ENCODE measurements around the gene MRM2. TPM values are rescaled to one million over a fixed set of nuclear protein-coding genes. Genes with fewer than 3 reads are reported as not detected.
A peak's percentile ranks its signal among the peaks of the same experiment; 100 is the strongest.

The MRM2 gene
- total RNA-seq, 2 donors from 2014 or later: 4.1 to 4.2 TPM

DNA sequence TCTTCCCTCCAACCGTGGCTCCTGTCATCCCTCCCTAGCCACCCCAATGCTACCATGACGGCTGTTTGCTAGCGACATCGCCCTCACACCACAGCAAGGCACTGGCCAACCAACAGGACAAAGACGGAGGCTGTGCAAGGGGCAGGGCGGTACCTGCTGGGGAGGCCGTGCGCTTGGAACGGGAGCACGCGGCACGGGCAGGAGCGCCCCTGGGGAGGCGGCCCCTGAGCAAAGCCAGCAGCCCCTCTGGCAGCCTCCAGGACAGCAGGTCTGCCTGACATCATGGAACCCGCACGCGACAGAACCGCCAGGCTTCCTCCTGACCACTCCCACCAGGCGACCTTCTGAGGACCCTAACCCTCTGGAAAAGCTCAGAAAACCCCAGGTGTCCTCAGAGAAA lies 22.0 kb downstream of the MRM2 start:
- Mint-ChIP-seq H3K27me3 (no peaks in the 10 kb centered on the region), H3K27ac (no peak overlapping the region), H3K4me3 (no peak overlapping the region), H3K4me1 (peaks cover 15% of the 10 kb centered on the region), H3K36me3 (ENCODE audit: low read depth) (peaks cover 15% of the 10 kb centered on the region)
- DNase-seq (no peak), ATAC-seq (no peak)
- H3K9me3 ChIP-seq (ENCODE audit: control insufficient read depth, low read length, poor library complexity, severe bottlenecking): no peaks in the 10 kb centered on the region

GRCh38 chr7:2219606-2220005 lies 22.4 kb downstream of the MRM2 start:
- no peak for DNase-seq
- Mint-ChIP-seq H3K27me3 (no peaks in the 10 kb centered on the region), H3K4me3 (no peak overlapping the region), H3K36me3 (ENCODE audit: low read depth) (peaks cover 15% of the 10 kb centered on the region), H3K27ac (no peak overlapping the region), H3K4me1 (peaks cover 17% of the 10 kb centered on the region)
- H3K9me3 ChIP-seq (ENCODE audit: control insufficient read depth, low read length, poor library complexity, severe bottlenecking): no peaks in the 10 kb centered on the region
- no peak for ATAC-seq

GRCh38 chr7:2219136-2219535 lies 22.9 kb downstream of the MRM2 start:
- Mint-ChIP-seq H3K27ac (no peak overlapping the region), H3K36me3 (ENCODE audit: low read depth) (peaks cover 15% of the 10 kb centered on the region), H3K27me3 (no peaks in the 10 kb centered on the region), H3K4me3 (no peak overlapping the region), H3K4me1 (peaks cover 16% of the 10 kb centered on the region)
- ATAC-seq (no peak), DNase-seq (no peak)
- no peaks in the 10 kb centered on the region for H3K9me3 ChIP-seq (ENCODE audit: control insufficient read depth, low read length, poor library complexity, severe bottlenecking)

DNA sequence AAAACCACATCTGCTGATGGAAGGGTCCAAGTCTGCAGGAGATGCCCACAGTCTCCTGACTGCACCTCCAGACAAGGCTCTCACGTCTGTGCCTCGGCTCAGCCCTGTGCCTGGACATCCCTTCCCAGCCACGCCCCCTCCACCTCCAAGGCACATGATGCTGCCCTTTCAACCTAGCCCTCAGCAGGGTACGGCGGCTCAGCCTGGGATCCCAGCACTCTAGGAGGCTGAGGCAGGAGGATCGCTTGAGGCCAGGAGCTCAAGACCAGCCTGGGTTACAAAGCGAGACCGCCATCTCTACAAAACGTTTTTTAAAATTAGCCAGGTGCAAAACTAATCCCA lies 23.6 kb downstream of the MRM2 start:
- DNase-seq: no peak
- Mint-ChIP-seq H3K27me3 (no peaks in the 10 kb centered on the region), H3K4me1 (peaks cover 19% of the 10 kb centered on the region), H3K36me3 (ENCODE audit: low read depth) (peaks cover 18% of the 10 kb centered on the region), H3K27ac (no peak overlapping the region), H3K4me3 (no peak overlapping the region)
- no peaks in the 10 kb centered on the region for H3K9me3 ChIP-seq (ENCODE audit: control insufficient read depth, low read length, poor library complexity, severe bottlenecking)
- no peak for ATAC-seq

- peaks cover 19% of the 10 kb centered on the region for H3K4me1 Mint-ChIP-seq
- no peak for ATAC-seq
- H3K27me3 Mint-ChIP-seq: no peaks in the 10 kb centered on the region
- H3K4me3 Mint-ChIP-seq: no peak overlapping the region
- H3K27ac Mint-ChIP-seq: no peak overlapping the region
- H3K9me3 ChIP-seq (ENCODE audit: control insufficient read depth, low read length, poor library complexity, severe bottlenecking): no peaks in the 10 kb centered on the region
- H3K36me3 Mint-ChIP-seq (ENCODE audit: low read depth): peaks cover 18% of the 10 kb centered on the region
- no peak for DNase-seq
Measured at GRCh38 chr7:2217716-2218443, 24.1 kb downstream of the MRM2 start.

DNA sequence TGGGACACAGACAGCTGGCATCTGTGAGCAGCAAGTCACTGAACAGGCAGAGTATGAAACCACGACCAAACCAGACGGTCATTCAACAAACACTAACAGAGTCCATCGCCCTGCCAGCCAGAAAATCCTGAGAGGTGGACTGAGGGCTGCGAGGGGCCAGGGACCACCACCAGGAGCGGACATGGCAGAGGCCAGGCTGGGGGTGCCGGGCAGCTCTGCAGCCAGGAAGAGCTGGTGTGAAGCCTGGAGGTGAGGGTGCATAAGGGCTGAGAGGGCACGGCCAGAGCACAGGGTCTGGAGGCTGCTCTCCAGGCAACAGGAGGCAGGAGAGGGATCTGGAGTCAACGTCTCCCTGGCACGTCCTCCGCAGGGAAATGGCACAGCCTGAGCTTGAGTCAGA lies 24.8 kb downstream of the MRM2 start:
- H3K4me3 Mint-ChIP-seq: no peak overlapping the region
- DNase-seq (no peak), ATAC-seq (no peak)
- H3K27me3 Mint-ChIP-seq: no peaks in the 10 kb centered on the region
- H3K9me3 ChIP-seq (ENCODE audit: control insufficient read depth, low read length, poor library complexity, severe bottlenecking): no peaks in the 10 kb centered on the region
- H3K36me3 Mint-ChIP-seq (ENCODE audit: low read depth): peaks cover 21% of the 10 kb centered on the region
- H3K4me1 Mint-ChIP-seq: peaks cover 21% of the 10 kb centered on the region
- H3K27ac Mint-ChIP-seq: no peak overlapping the region

DNA sequence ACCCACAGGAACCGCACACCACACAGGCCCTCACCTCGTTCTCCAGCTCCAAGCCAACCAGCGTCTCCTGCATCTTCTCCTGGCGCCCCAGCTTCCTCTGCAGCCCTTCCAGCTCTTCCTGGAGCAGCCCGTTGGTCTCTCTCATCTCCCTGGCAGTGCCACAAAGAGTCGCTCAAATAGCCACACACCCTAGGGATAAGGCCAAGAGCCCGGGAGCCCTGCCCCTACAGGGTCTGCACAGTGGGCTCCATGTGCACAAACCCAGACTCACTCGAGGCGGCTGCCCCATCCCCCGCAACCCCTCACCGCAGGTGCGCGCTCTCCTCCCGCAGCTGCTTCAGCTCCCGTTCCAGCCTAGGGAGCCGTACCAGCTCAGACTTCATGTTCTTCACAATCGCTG lies 26.2 kb downstream of the MRM2 start:
- H3K27ac Mint-ChIP-seq: peak overlapping the region; percentile 53
- H3K9me3 ChIP-seq (ENCODE audit: control insufficient read depth, low read length, poor library complexity, severe bottlenecking): no peaks in the 10 kb centered on the region
- H3K36me3 Mint-ChIP-seq (ENCODE audit: low read depth): peaks cover 21% of the 10 kb centered on the region
- DNase-seq (no peak), ATAC-seq (no peak)
- H3K4me1 Mint-ChIP-seq: peaks cover 21% of the 10 kb centered on the region
- H3K27me3 Mint-ChIP-seq: no peaks in the 10 kb centered on the region
- H3K4me3 Mint-ChIP-seq: no peak overlapping the region

GRCh38 chr7:2214636-2215035 lies 27.4 kb downstream of the MRM2 start:
- H3K9me3 ChIP-seq (ENCODE audit: control insufficient read depth, low read length, poor library complexity, severe bottlenecking): no peaks in the 10 kb centered on the region
- ATAC-seq: peak; percentile 68
- no peaks in the 10 kb centered on the region for H3K27me3 Mint-ChIP-seq
- no peak overlapping the region for H3K27ac Mint-ChIP-seq
- no peak for DNase-seq
- H3K36me3 Mint-ChIP-seq (ENCODE audit: low read depth): peaks cover 21% of the 10 kb centered on the region
- H3K4me1 Mint-ChIP-seq: peaks cover 23% of the 10 kb centered on the region
- H3K4me3 Mint-ChIP-seq: no peak overlapping the region

GRCh38 chr7:2213551-2214215 lies 28.3 kb downstream of the MRM2 start:
- Mint-ChIP-seq H3K27ac (peak overlapping the region; percentile 79), H3K4me3 (no peak overlapping the region), H3K4me1 (peaks cover 23% of the 10 kb centered on the region), H3K36me3 (ENCODE audit: low read depth) (peaks cover 24% of the 10 kb centered on the region), H3K27me3 (no peaks in the 10 kb centered on the region)
- H3K9me3 ChIP-seq (ENCODE audit: control insufficient read depth, low read length, poor library complexity, severe bottlenecking): no peaks in the 10 kb centered on the region
- ATAC-seq (no peak), DNase-seq (no peak)

DNA sequence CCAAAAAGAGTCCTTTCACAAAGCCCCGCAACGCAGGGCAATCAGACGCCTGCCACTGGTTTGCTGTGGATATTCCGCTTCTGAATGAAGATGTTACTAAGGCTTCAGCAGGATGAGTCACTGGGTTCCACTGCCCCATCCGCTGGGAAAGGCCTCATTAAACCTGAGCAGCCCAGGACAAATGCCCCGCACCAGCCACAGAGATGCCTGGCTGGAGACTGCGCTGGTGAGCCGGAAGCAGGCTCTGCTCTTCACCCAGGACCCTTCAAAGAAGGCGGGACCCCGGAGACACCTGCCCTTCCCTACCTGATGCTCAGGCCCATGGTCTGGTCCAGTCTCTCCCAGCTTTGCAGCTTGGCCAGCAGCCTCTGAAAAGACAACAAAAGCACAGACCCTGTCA lies 29.1 kb downstream of the MRM2 start:
- Mint-ChIP-seq H3K27me3 (no peaks in the 10 kb centered on the region), H3K4me1 (peaks cover 23% of the 10 kb centered on the region), H3K36me3 (ENCODE audit: low read depth) (peaks cover 26% of the 10 kb centered on the region), H3K4me3 (no peak overlapping the region), H3K27ac (no peak overlapping the region)
- ATAC-seq (no peak), DNase-seq (no peak)
- H3K9me3 ChIP-seq (ENCODE audit: control insufficient read depth, low read length, poor library complexity, severe bottlenecking): no peaks in the 10 kb centered on the region

GRCh38 chr7:2211926-2212325 lies 30.1 kb downstream of the MRM2 start:
- no peak overlapping the region for H3K27ac Mint-ChIP-seq
- peaks cover 22% of the 10 kb centered on the region for H3K4me1 Mint-ChIP-seq
- no peaks in the 10 kb centered on the region for H3K27me3 Mint-ChIP-seq
- no peaks in the 10 kb centered on the region for H3K9me3 ChIP-seq (ENCODE audit: control insufficient read depth, low read length, poor library complexity, severe bottlenecking)
- DNase-seq (no peak), ATAC-seq (no peak)
- no peak overlapping the region for H3K4me3 Mint-ChIP-seq
- peaks cover 22% of the 10 kb centered on the region for H3K36me3 Mint-ChIP-seq (ENCODE audit: low read depth)

DNA sequence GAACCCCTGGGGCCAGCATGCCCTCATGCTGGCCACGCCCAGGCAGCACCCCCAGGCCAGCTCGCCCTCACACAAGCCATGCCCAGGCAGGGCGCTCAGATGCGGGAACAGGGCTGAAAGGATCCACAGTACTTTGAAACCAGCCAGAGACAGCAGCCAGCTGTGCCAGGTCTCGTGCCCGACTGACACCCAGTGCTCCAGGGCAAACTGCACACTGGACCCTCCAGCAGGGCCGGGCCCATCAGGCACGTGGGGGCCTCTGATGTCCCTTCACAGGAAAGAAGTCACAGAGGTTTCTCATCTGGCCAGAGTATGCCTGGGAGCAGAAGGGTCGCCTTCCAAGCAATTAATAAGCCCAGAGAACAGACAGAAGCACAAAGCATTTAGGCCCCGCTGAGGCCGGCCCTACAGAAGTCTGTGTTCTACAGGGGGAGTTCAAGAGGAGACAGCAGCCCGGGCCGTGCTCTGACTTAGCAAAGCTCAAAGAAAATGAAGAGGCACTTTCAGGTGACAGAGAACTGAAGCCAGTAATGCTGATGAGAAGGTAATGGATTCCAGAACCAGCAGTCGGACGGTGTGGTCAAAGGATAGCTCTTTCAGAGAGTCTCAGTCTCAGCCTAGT lies 30.6 kb downstream of the MRM2 start:
- ATAC-seq: no peak
- H3K4me3 Mint-ChIP-seq: no peak overlapping the region
- H3K9me3 ChIP-seq (ENCODE audit: control insufficient read depth, low read length, poor library complexity, severe bottlenecking): no peaks in the 10 kb centered on the region

DNA sequence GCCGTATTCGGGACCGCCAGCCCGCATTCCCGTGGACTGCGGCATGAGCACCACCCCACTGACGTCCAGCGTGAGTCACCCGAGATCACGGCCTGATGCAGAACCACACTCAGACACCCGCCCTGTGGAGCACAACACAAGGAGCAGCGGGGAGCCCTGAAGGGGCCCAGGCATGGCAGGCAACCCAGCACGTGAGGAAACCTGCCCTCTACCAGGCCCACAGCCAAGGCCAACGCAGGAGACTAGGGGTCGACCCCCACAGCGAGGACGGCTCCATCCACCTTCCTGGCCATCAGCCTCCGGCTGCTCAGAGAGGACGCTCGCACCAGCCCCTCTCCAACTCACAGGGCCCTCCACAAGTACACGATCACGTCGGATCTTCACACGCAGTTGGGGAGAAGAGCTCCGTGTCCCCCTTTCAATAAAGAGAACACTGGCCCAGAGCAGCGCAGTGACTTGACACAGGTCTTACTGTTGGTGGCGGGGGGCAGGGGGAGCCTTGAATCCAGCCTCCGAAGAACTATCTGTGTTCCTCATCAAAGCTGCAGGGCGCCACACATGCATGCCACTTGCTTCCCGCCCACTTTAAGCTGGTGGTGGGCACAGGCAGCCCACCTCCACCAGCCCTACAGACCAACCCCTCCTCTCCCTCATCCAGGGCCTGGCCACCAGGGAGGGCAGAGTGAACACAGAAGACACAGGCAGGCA lies 31.3 kb downstream of the MRM2 start:
- H3K9me3 ChIP-seq (ENCODE audit: control insufficient read depth, low read length, poor library complexity, severe bottlenecking): no peaks in the 10 kb centered on the region
- no peak overlapping the region for H3K4me3 Mint-ChIP-seq
- no peaks in the 10 kb centered on the region for H3K27me3 Mint-ChIP-seq
- H3K27ac Mint-ChIP-seq: no peak overlapping the region
- ATAC-seq (no peak), DNase-seq (no peak)
- peaks cover 16% of the 10 kb centered on the region for H3K36me3 Mint-ChIP-seq (ENCODE audit: low read depth)
- H3K4me1 Mint-ChIP-seq: peaks cover 18% of the 10 kb centered on the region

More for the DNA sequence above, 30.6 kb downstream of the MRM2 start:
- Mint-ChIP-seq H3K4me1 (peaks cover 21% of the 10 kb centered on the region), H3K36me3 (ENCODE audit: low read depth) (peaks cover 22% of the 10 kb centered on the region), H3K27me3 (no peaks in the 10 kb centered on the region), H3K27ac (no peak overlapping the region)
- no peak for DNase-seq
